K562 (cell line): Measurements from ENCODE around the gene AP4E1. TPM values are rescaled to one million over a fixed set of nuclear protein-coding genes. Genes with fewer than 3 reads are reported as not detected.

Experiments
- ATAC-seq: fragments of 200-7000 bp; cut with Tn5 transposase; 3 replicates; pipeline ENCODE4 v1.9.1; 2020; ENCODE audit warnings: moderate library complexity
- BruUV-seq: library from RNA; stranded (reverse); fragments of 400-500 nt; replicated peaks from 2 replicates; lab custom pipeline; 2021; lab: Mats Ljungman, UMichigan
- CTCF ChIA-PET: fragments of 300-600 bp; formaldehyde crosslinking; extraction: SDS; loops from one replicate; lab custom pipeline; 2021; ENCODE audit warnings: low intra/inter-chr PET ratio; lab: Yijun Ruan, JAX
- POLR2A ChIA-PET: fragments of 300-600, 350-650 bp; sonication (Branson Sonifier 250); formaldehyde crosslinking; extraction: SDS; loops from one replicate; lab custom pipeline; 2021; ENCODE audit warnings: antibody characterized with exemption, inconsistent platforms; lab: Yijun Ruan, JAX
- DNase-seq, 4 experiments: peaks; one replicate each; pipeline versions ENCODE4 v3.0.0 to v3.0.0-alpha.2; 2011 to 2018; ENCODE audit warnings: low spot score in 3 of 4, mixed read lengths in 3 of 4; ENCODE audit errors: extremely low read depth in 1 of 4
- FAIRE-seq: peaks from 2 replicates; lab custom pipeline; 2011; peaks lifted over from hg19 to GRCh38; lab: Jason Lieb, UNC
- H2AFZ ChIP-seq: 2 replicates; pipeline ENCODE4 v1.6.0; 2011; ENCODE audit warnings: low read depth, low read length, control low read depth, inconsistent platforms
- H3K27ac ChIP-seq: fragments of 200-600 bp; 3 replicates; pipeline ENCODE4 v1.8.0; 2011; ENCODE audit warnings: low read depth, mild to moderate bottlenecking, control low read depth, inconsistent platforms, low read length, moderate library complexity, mixed read lengths; ENCODE audit errors: extremely low read depth
- H3K27me3 ChIP-seq, 2 experiments: fragments of 300-600 bp in 1 of 2; 2 replicates in 1 of 2; 3 replicates in 1 of 2; pipeline versions ENCODE4 v1.6.0 to v1.8.0; 2011; ENCODE audit warnings: inconsistent platforms in 2 of 2, low read length in 2 of 2, mild to moderate bottlenecking in 1 of 2, mixed read lengths in 1 of 2, moderate library complexity in 1 of 2; ENCODE audit not compliant: control insufficient read depth in 2 of 2, insufficient read depth in 2 of 2
- H3K36me3 ChIP-seq: fragments of 300-600 bp; 3 replicates; pipeline ENCODE4 v1.8.0; 2011; ENCODE audit warnings: mild to moderate bottlenecking, low read length, inconsistent platforms; ENCODE audit not compliant: control insufficient read depth, insufficient read depth
- H3K4me1 ChIP-seq, 2 experiments: fragments of 200-600 bp in 1 of 2; replicated peaks in 1 of 2; 2 replicates in 1 of 2; 3 replicates in 1 of 2; pipeline versions ENCODE4 v1.5.1 to v1.8.0; 2011; ENCODE audit warnings: inconsistent platforms in 2 of 2, low read length in 2 of 2, mild to moderate bottlenecking in 1 of 2, mixed read lengths in 1 of 2, moderate library complexity in 1 of 2; ENCODE audit not compliant: control insufficient read depth in 2 of 2, insufficient read depth in 2 of 2
- H3K4me2 ChIP-seq: 2 replicates; pipeline ENCODE4 v1.6.1; 2011; ENCODE audit warnings: low read length, control low read depth, inconsistent platforms, mixed read lengths; ENCODE audit not compliant: insufficient read depth
- H3K4me3 ChIP-seq: fragments of 200-600 bp; sonication (generic), shearing (Covaris generic); 2 replicates; pipeline ENCODE4 v1.5.1; 2016; ENCODE audit warnings: control low read depth, inconsistent platforms
- H3K79me2 ChIP-seq: fragments of 200-600 bp; 3 replicates; pipeline ENCODE4 v1.8.0; 2011; ENCODE audit warnings: low read length, inconsistent platforms; ENCODE audit not compliant: control insufficient read depth, insufficient read depth
- H3K9ac ChIP-seq, 2 experiments: 2 replicates each; pipeline versions ENCODE4 v1.6.0 to v1.6.1; 2011; ENCODE audit warnings: low read depth in 2 of 2, low read length in 2 of 2, control low read depth in 1 of 2, inconsistent platforms in 1 of 2, mild to moderate bottlenecking in 1 of 2, mixed read lengths in 1 of 2; ENCODE audit not compliant: insufficient read depth in 1 of 2
- H3K9me1 ChIP-seq: one replicate; pipeline ENCODE4 v1.6.0; 2011; ENCODE audit warnings: inconsistent platforms, mild to moderate bottlenecking, low read length, moderate library complexity; ENCODE audit not compliant: control insufficient read depth, insufficient read depth
- H3K9me3 ChIP-seq: replicated peaks from 2 replicates; pipeline ENCODE4 v1.5.1; 2011; ENCODE audit warnings: low read depth, low read length, inconsistent platforms; ENCODE audit not compliant: control insufficient read depth, insufficient read depth
- H4K20me1 ChIP-seq: replicated peaks from 2 replicates; pipeline ENCODE4 v1.6.1; 2011; ENCODE audit warnings: low read length, inconsistent platforms, mixed read lengths; ENCODE audit not compliant: control insufficient read depth, insufficient read depth
- AFF1 ChIP-seq, 2 experiments: fragments of 450-650 bp; IDR thresholded peaks; 2 replicates each; pipeline ENCODE4 v1.6.1; 2018; ENCODE audit warnings: mild to moderate bottlenecking in 2 of 2, low read depth in 1 of 2; ENCODE audit not compliant: partially characterized antibody in 2 of 2
- CBFA2T3 ChIP-seq: fragments of 450-650 bp; IDR thresholded peaks from 2 replicates; pipeline ENCODE4 v1.6.1; 2017
- DMBX1 ChIP-seq: fragments of 250-450 bp; sonication (Bioruptor Pico); IDR thresholded peaks from 2 replicates; pipeline ENCODE4 v1.8.0; 2022; ENCODE audit warnings: inconsistent platforms, mild to moderate bottlenecking, moderate library complexity, borderline replicate concordance
- KDM1A ChIP-seq, 2 experiments: fragments of 450-650 bp; IDR thresholded peaks; 2 replicates each; pipeline ENCODE4 v1.6.1; 2016; ENCODE audit warnings: mild to moderate bottlenecking in 2 of 2
- KLF16 ChIP-seq: IDR thresholded peaks from 2 replicates; pipeline ENCODE4 v1.6.1; 2016; ENCODE audit warnings: antibody characterized with exemption
- MAFG ChIP-seq: fragments of 450-650 bp; conservative IDR thresholded peaks from 2 replicates; pipeline ENCODE4 v1.6.1; 2016; ENCODE audit warnings: missing genetic modification characterization, missing compliant biosample characterization
- MEIS2 ChIP-seq: fragments of 450-650 bp; IDR thresholded peaks from 2 replicates; pipeline ENCODE4 v1.6.1; 2014; ENCODE audit warnings: mild to moderate bottlenecking; ENCODE audit not compliant: partially characterized antibody
- MTA2 ChIP-seq: fragments of 450-650 bp; IDR thresholded peaks from 2 replicates; pipeline ENCODE4 v1.6.1; 2016; ENCODE audit warnings: low read depth
- NR4A1 ChIP-seq, 2 experiments: fragments of 250-450 bp in 1 of 2; fragments of 450-650 bp in 1 of 2; sonication (Bioruptor Pico) in 1 of 2; IDR thresholded peaks; 2 replicates each; pipeline versions ENCODE4 v1.4.0 to v1.6.1; 2016 to 2020; ENCODE audit warnings: mild to moderate bottlenecking in 2 of 2, missing compliant biosample characterization in 1 of 2, missing genetic modification characterization in 1 of 2, moderate library complexity in 1 of 2
- PRMT5 ChIP-seq: sonication (generic); formaldehyde crosslinking; IDR thresholded peaks from 2 replicates; pipeline ENCODE4 v1.5.0; 2020; ENCODE audit warnings: missing genetic modification reagents
- RBM15 ChIP-seq: fragments of 200-400 bp; formaldehyde crosslinking; IDR thresholded peaks from 2 replicates; pipeline ENCODE4 v1.6.1; 2018; ENCODE audit warnings: mild to moderate bottlenecking, low read length, moderate library complexity; ENCODE audit not compliant: insufficient read depth
- RCOR1 ChIP-seq, 2 experiments: IDR thresholded peaks; 2 replicates each; pipeline ENCODE4 v1.6.1; 2012; ENCODE audit warnings: low read depth in 2 of 2, low read length in 2 of 2, borderline replicate concordance in 1 of 2, improper control_type of control experiment in 1 of 2
- SMARCE1 ChIP-seq: fragments of 450-650 bp; IDR thresholded peaks from 2 replicates; pipeline ENCODE4 v1.7.1; 2016; ENCODE audit warnings: mild to moderate bottlenecking
- TAF7 ChIP-seq: fragments of 450-650 bp; IDR thresholded peaks from 2 replicates; pipeline ENCODE4 v1.6.1; 2016; ENCODE audit warnings: missing genetic modification characterization, missing compliant biosample characterization
- TCF7L2 ChIP-seq: fragments of 150-350 bp; IDR thresholded peaks from 2 replicates; pipeline ENCODE4 v1.6.1; 2016; ENCODE audit warnings: low read depth, mild to moderate bottlenecking, low read length, moderate library complexity
- ZNF324 ChIP-seq: fragments of 250-450 bp; sonication (Bioruptor Pico); IDR thresholded peaks from 2 replicates; pipeline ENCODE4 v1.4.0; 2020; ENCODE audit warnings: mild to moderate bottlenecking
- WGBS: fragments of 100-300 bp; shearing (Covaris generic); methylation state at CpG from one replicate; pipeline ENCODE4 v1.1.6; 2016; ENCODE audit warnings: low coverage, mixed read lengths; ENCODE audit not compliant: insufficient coverage; ENCODE audit errors: missing lambda C conversion rate; 5-methylcytosine and 5-hydroxymethylcytosine counted together
- in situ Hi-C: fragments of 300-500 bp; cut with MboI; formaldehyde crosslinking; loops from 4 replicates; pipeline ENCODE4 v1.15.0; 2018; ENCODE audit warnings: inconsistent platforms, mixed read lengths
- intact Hi-C: fragments of 100-400 bp; cut with micrococcal nuclease; formaldehyde crosslinking; loops from 2 replicates; pipeline ENCODE4 v1.14.2; 2022
- polyA plus RNA-seq, 8 experiments: library from polyadenylated mRNA; depleted of rRNA in 4 of 8; stranded (reverse) in 5 of 8; unstranded in 3 of 8; fragments of >200 nt; fragmentation: Nextera tagmentation in 2 of 8; fragmentation: Illumina TruSeq in 1 of 8; extraction: Ambion mirVana in 2 of 8; extraction: Trizol in 1 of 8; gene quantifications; 2 replicates each; pipeline versions ENCODE4 v1.2.1 to v1.2.3, GENCODE V29; 2011 to 2014; ENCODE audit warnings: inconsistent platforms in 1 of 8, missing spikeins in 1 of 8
- total RNA-seq, 7 experiments: library from RNA; depleted of rRNA in 6 of 7; stranded (reverse); fragments of >200 nt in 6 of 7; fragmentation: Illumina TruSeq in 2 of 7; extraction: Trizol in 2 of 7; gene quantifications; 2 replicates each; pipeline versions ENCODE4 v1.2.1 to v1.2.3, GENCODE V29; 2011 to 2021; ENCODE audit warnings: low replicate concordance in 1 of 7
- TF ChIP-seq, protein P1 (sequence below), 2 experiments: IDR thresholded peaks in 1 of 2; conservative IDR thresholded peaks in 1 of 2; 2 replicates each; pipeline ENCODE4 v1.6.1; 2016; ENCODE audit warnings: low read depth in 2 of 2, mild to moderate bottlenecking in 1 of 2, missing compliant biosample characterization in 1 of 2, missing genetic modification characterization in 1 of 2, moderate library complexity in 1 of 2

AP4E1 gene
- total and polyA plus RNA-seq, 9 of the 15 experiments (the other 6 are each of a cell fraction or from before 2014, with no cell fraction given), result 1.3 to 11.5 (median 4.4) TPM

- Histone ChIP-seq H3K4me2 (no peak overlapping the region), H2AFZ (no peak overlapping the region), H3K79me2 (no peaks in the 10 kb centered on the region), H3K9me1 (no peaks in the 10 kb centered on the region), H3K27ac (no peak overlapping the region), H3K4me1 (peaks cover 0 to 1% of the 10 kb centered on the region in 2 experiments; a peak in 2 of 5 replicates), H3K36me3 (no peaks in the 10 kb centered on the region), H3K9ac (no peak overlapping the region), H3K9me3 (no peaks in the 10 kb centered on the region), H3K27me3 (peaks cover 0 to 7% of the 10 kb centered on the region in 2 experiments; a peak in 1 of 5 replicates), H3K4me3 (no peak overlapping the region), H4K20me1 (no peaks in the 10 kb centered on the region)
- no TSS peak for BruUV-seq
- POLR2A ChIA-PET, result no interaction called here
- peak in 1 of 4 experiments; percentile 12 for DNase-seq
- intact Hi-C loops (no loop called here), in situ Hi-C loops (no loop called here)
- no peak; the same call in 2 of the 3 replicates for ATAC-seq
- no peak for FAIRE-seq
- 0% methylated on average over 1 of the region's 1 CpG for WGBS
- CTCF ChIA-PET, result no interaction called here
- TF ChIP-seq MEIS2 (peak; percentile 93), MTA2 (peak; percentile 57), RBM15 (no peak), SMARCE1 (peak; percentile 15; the same call in 1 of the 2 replicates), ZNF324 (CRISPR knock-in tag) (no peak), DMBX1 (no peak), TCF7L2 (no peak), NR4A1 (CRISPR knock-in tag; IDR thresholded peaks at IDR 0.05) (no peak), NR4A1 (tag; IDR thresholded peaks at IDR 0.05) (no peak), KLF16 (peak; percentile 18; the same call in 1 of the 2 replicates), MAFG (tag) (no peak), TAF7 (tag) (no peak), CBFA2T3 (peak; percentile 80), KDM1A (IDR thresholded peaks at IDR 0.05) (peak; percentile 88 to 89), AFF1 (IDR thresholded peaks at IDR 0.05; ENCODE audit: low read depth in 1 of 2, partially characterized antibody in 2 of 2) (no peak), RCOR1 (IDR thresholded peaks at IDR 0.05; ENCODE audit: borderline replicate concordance in 1 of 2, low read depth in 2 of 2, low read length in 2 of 2) (peak; percentile 42 to 88; a peak in 3 of 4 replicates), PRMT5 (CRISPR knock-in tag) (no peak)
- TF ChIP-seq, protein P1, sequence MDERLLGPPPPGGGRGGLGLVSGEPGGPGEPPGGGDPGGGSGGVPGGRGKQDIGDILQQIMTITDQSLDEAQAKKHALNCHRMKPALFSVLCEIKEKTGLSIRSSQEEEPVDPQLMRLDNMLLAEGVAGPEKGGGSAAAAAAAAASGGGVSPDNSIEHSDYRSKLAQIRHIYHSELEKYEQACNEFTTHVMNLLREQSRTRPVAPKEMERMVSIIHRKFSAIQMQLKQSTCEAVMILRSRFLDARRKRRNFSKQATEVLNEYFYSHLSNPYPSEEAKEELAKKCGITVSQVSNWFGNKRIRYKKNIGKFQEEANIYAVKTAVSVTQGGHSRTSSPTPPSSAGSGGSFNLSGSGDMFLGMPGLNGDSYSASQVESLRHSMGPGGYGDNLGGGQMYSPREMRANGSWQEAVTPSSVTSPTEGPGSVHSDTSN (CRISPR knock-in tag; IDR thresholded peaks at IDR 0.05; ENCODE audit: low read depth), result no peak
- TF ChIP-seq, protein P1 (tag; conservative IDR thresholded peaks at IDR 0.05; ENCODE audit: low read depth), result peak; percentile 85
Observed at GRCh38 chr15:50871832-50872231, 36.7 kb upstream of the AP4E1 start.
